ENCODE measurements around the gene TCEA2. TPM values are rescaled to one million over a fixed set of nuclear protein-coding genes. Genes with fewer than 3 reads are reported as not detected.
A peak's percentile ranks its signal among the peaks of the same experiment; 100 is the strongest.

Gene TCEA2
- total and polyA plus RNA-seq, 2 experiments from 2014 or later = 96.0 to 169 TPM

GRCh38 chr20:64069614-64070243 lies 6.7 kb downstream of the TCEA2 start:
- TF ChIP-seq CTCF (IDR thresholded peaks at IDR 0.05; ENCODE audit: low read depth, low read length) = peak; percentile 77
- Histone ChIP-seq H3K36me3 (peaks cover 6% of the 10 kb centered on the region), H3K27ac (no peak overlapping the region), H3K9me3 (ENCODE audit: low read depth) (no peaks in the 10 kb centered on the region), H3K4me1 (ENCODE audit: low read depth) (no peaks in the 10 kb centered on the region), H3K27me3 (no peaks in the 10 kb centered on the region), H3K4me3 (no peak overlapping the region)
- DNase-seq (ENCODE audit: low read depth in 1 of 2, low spot score in 1 of 2) = peak; percentile 35 to 63

- Histone ChIP-seq H3K36me3 (peaks cover 6% of the 10 kb centered on the region), H3K9me3 (ENCODE audit: low read depth) (no peaks in the 10 kb centered on the region), H3K4me1 (ENCODE audit: low read depth) (no peaks in the 10 kb centered on the region), H3K27me3 (no peaks in the 10 kb centered on the region), H3K4me3 (no peak overlapping the region), H3K27ac (no peak overlapping the region)
- DNase-seq (ENCODE audit: low read depth in 1 of 2, low spot score in 1 of 2) = no peak
- TF ChIP-seq CTCF (IDR thresholded peaks at IDR 0.05; ENCODE audit: low read depth, low read length) = no peak
Measured at GRCh38 chr20:64070244-64070993, 7.4 kb downstream of the TCEA2 start.

DNA sequence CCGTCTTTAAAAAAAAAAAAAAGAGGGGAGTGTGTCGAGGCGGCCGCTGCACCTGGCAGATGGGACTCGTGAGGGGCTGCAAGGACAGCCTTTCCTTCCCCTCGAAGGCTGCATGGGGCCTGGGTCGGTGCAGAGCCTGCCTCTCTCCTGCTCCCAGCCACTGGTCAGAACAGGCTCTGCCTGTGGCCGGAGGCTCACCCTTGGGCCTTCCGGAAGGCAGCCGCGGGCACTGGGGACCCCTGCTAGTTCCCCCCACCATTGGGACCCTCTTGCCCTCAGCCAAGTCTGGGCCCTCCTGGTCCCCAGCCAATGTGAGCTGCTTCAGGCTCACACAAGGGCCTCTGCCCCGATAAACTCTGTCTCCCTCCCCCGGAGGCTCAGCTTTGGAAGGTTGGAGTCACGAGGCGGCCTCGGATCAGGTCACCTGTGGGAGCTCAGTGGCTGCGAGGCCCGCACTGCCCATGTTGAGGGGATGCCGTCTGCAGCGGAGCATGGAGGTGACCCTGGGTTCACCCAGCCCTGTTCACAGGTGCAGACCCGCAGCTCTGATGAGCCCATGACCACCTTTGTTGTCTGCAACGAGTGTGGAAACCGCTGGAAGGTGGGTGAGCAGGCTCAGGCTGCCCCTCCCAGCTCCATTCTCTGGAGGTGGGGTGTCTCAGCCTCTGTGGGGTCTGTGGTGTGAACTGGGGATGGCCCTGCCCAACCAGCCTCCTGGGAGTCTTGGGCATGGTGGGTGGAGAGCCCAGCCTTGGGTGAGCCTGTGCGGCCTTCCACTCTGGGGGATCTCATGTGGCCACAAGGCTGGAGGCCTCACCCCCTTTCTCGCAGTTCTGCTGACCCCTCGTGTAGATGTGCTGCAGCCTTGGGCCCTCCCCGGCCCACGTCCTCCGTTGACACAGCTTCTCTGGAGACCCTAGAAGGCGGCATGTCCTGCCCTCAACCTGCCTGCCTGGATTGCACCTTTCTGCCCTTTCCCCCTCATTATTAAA lies 8.6 kb downstream of the TCEA2 start:
- Histone ChIP-seq H3K4me1 (ENCODE audit: low read depth) (no peaks in the 10 kb centered on the region), H3K4me3 (no peak overlapping the region), H3K36me3 (peaks cover 6% of the 10 kb centered on the region), H3K27me3 (no peaks in the 10 kb centered on the region), H3K27ac (no peak overlapping the region), H3K9me3 (ENCODE audit: low read depth) (no peaks in the 10 kb centered on the region)
- no peak for TF ChIP-seq CTCF (IDR thresholded peaks at IDR 0.05; ENCODE audit: low read depth, low read length)
- DNase-seq (ENCODE audit: low read depth in 1 of 2, low spot score in 1 of 2) = no peak

DNA sequence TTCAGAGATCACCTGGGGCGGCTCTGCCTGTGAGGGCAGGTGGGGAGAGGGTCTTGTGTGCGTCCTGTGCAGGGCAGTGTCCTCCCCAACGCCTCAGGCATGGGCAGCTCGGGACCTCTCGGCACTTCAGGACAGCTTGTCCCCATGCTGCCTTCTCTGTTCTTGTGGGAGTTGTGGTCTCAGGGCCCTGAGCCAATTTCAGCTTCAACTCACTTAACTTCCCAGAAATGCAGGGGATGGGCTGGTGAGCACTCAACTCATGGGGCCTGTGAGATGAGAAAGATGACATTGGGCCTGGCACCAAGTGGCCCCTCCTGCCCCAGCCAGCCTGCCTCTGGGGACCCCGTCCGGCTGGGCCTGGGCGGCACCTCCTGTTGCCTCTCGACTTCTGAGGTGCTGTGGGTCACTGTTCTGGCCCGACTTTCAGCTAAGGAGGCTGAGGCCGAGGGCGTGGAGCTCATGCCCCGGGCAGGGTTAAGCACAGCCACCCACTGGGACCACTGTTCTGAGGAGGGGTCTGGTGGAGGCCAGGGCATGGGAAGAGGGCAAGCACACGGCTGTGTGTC lies 9.6 kb downstream of the TCEA2 start:
- Histone ChIP-seq H3K4me3 (no peak overlapping the region), H3K27ac (no peak overlapping the region), H3K27me3 (no peaks in the 10 kb centered on the region), H3K4me1 (ENCODE audit: low read depth) (no peaks in the 10 kb centered on the region), H3K36me3 (peaks cover 6% of the 10 kb centered on the region), H3K9me3 (ENCODE audit: low read depth) (no peaks in the 10 kb centered on the region)
- DNase-seq (ENCODE audit: low read depth in 1 of 2, low spot score in 1 of 2) = no peak
- no peak for TF ChIP-seq CTCF (IDR thresholded peaks at IDR 0.05; ENCODE audit: low read depth, low read length)

All from cardiac muscle cell (in vitro differentiated cells and primary cell).